HG03060 (cell line): ENCODE data around the gene LASP1NB.
"Not testable (repeated sequence)": the region's sequence is repeated elsewhere in the genome, so short reads cannot be mapped to it uniquely, and the experiment has no call there.

Source experiments
- ATAC-seq: cut with Tn5 transposase; IDR thresholded peaks from one replicate; pipeline ENCODE4 v1.9.1; 2021; ENCODE audit warnings: low read depth, moderate number of reproducible peaks; ENCODE audit not compliant: unreplicated experiment

LASP1NB gene

DNA sequence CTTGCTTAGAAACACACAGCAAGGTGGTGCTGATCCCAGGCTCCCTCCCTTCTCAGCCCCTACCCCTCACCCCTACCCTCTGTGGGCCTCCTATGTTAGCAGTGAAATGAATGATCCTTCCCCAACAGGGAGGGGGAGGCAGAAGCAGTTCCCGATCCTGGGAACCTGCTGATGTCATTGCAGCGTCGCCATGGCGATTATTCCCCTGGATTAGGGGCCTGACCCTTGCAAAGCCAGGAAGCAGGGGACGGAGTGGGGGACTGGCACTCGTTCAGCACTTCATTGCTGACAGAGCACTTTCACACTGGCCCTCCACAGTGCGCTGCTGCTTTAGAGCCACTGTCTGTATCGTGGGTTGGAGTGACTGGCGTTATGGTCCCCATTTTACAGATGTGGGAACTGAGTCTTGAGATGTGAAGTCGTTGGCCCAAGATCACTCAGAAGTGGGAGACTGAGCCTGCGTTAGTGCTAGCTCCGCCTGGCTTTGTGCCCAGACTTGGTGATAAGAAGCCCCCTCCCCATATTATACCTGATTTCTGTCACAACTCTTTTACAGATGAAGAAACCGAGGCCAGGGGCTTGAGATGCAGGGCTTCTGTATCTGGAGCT is 29.0 kb upstream of the LASP1NB start:
- no peak for ATAC-seq

DNA sequence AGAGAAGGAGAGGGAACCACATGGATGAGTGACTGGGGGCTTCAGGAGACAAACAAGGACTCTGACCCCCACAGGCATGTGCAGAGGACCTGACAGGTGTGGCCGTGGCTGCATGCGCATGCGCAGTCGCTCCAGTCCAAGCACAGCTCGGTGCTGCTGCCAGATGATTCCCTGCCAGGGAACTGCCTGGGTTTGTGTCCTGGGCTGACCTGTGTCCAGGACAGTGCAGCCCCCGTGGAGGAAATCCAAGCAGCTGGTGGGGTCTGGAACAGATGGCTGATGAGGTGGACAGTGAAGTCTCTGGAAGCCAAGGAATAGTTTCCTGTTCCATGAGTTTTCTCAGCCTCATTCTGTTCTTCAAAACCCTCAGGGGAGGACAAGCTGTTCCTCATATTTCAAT is 28.2 kb upstream of the LASP1NB start:
- ATAC-seq = no peak

DNA sequence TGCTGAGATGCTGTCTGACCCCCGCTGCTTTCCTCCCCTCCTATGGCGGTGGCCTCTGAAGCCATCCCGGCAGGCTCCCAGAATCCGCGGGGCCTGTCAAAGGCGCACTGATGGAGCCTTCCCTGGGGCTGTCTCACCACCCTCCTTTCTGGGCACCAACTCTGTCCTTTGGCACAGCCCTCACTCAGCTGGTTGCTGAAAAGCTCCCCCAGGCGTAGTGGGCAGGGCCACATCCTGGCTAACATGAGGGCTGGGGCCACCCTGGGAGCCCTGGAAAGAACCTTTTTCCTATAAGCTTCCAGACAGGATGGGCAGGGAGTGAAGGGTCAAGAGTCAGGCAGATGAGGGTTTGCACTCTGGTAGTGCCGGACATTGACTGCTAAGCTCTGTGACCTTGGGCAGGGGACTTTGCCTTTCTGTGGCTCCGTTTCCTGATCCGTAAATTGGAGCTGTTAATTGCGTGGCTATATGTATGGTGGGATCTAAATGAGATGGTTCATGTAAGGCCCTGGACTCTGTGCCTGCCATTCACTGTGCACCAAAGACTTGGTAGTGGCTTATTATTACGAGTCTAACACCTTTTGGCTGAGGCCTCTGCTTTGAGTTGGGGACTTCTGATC is 27.6 kb upstream of the LASP1NB start:
- ATAC-seq = no peak

DNA sequence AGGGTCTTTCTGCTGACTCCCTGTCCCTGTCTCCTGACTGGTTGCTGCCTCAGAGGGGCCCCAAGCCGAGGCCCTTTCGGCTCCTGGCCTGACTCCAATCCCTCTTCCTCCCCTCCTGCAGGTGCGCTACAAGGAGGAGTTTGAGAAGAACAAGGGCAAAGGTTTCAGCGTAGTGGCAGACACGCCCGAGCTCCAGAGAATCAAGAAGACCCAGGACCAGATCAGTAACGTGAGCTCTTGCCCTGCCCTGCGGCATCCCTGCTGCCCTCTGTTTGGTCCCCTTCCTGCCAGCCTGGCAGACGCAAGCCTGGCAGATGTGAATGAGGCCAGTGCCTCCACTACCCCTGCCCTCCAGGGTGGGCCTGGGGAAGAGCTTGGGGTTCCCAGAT is 27.1 kb upstream of the LASP1NB start:
- peak; percentile 14 for ATAC-seq

GRCh38 chr17:38898812-38899348 is 26.5 kb upstream of the LASP1NB start:
- ATAC-seq = peak; percentile 47

- no peak for ATAC-seq
Observed at GRCh38 chr17:38899421-38899820, 26.0 kb upstream of the LASP1NB start.

DNA sequence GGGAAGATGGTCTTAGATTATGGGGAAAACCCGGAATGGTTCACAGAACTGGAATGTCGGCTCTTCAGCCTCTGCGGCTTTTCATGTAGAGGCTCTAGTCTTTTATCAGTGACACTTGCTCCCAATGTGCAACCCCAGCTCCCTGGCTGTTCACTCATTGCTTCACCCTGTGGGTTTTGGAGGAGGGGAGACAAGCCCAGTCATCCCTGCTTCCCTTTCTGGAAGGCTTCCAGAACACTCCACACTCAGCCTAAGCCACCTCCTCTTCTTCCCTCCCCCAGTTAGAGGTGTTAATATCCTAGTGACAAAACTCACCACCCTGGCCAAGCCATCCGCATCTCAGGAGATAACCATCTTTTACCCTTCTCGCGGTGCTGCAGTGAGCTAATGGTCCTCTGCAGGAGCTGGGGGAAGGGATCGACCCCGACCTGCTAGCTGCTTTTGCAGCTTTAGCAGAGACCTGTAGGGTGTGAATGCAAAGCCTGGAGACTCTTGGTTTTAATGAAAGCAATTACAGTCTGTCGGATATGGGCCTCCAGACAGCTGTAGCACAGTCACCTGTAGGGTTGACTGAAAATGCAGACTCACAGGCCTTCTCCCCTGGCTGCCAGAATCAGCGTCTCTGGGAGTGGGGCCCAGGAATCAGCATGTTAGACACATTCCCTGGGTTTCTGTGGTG is 24.3 kb upstream of the LASP1NB start:
- no peak for ATAC-seq

- ATAC-seq = no peak
Observed at GRCh38 chr17:38903404-38903803, 22.0 kb upstream of the LASP1NB start.

- ATAC-seq = no peak
Observed at GRCh38 chr17:38904892-38905291, 20.5 kb upstream of the LASP1NB start.

DNA sequence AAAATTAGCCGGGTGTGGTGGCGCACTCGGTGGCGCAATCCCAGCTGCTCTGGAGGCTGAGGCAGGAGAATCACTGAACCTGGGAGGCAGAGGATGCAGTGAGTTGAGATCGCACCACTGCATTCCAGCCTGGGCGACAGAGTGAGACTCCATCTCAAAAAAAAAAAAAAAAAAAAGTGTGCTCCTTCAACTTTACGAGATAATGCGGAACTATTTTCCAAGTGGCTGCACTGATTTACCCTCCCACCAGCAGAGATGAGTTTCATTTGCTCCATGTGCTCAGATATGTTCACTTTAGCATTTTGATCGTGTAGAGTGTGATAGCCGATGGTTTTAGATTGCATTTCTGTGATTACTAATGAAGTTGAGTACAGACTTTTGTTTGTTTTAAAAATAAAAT is 20.0 kb upstream of the LASP1NB start:
- no peak for ATAC-seq

DNA sequence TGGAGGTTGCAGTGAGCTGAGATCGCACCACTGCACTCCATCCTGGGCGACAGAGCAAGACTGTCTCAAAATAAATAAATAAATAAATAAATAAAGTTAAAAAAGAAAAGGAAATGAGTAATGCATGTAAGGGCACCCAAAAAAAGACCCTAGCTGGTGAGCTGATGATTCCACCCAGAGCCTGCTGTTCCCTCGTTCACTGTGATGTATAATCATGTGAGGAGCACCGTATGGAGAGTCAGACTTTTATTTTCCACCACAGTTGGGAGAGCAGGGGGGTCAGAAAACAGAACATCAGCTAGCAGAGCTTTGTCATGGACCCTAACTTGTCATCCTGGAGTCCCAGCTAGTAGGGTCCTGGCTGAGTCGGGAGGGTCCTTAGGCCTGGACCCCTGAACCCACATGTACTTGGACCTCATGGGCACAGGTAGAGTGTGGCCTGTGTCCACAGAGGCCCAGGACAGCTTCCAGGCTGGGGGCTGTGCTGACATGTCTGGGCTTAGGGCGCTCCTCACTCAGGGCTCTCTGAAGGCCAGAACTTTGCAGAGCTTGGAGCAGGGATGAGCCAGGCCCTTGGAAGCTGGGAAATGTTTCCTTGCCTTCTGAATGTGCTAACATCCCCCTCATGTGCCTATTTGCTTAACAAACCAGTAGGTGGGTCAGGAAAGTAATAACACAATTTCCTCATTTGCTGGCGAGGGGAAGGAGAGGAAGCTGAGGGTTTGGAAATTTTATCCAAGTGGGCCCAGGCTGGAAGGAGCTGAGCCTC is 18.8 kb upstream of the LASP1NB start:
- ATAC-seq = no peak

GRCh38 chr17:38907930-38908675 is 17.3 kb upstream of the LASP1NB start:
- no peak for ATAC-seq

GRCh38 chr17:38908676-38909181 is 16.7 kb upstream of the LASP1NB start:
- no peak for ATAC-seq

DNA sequence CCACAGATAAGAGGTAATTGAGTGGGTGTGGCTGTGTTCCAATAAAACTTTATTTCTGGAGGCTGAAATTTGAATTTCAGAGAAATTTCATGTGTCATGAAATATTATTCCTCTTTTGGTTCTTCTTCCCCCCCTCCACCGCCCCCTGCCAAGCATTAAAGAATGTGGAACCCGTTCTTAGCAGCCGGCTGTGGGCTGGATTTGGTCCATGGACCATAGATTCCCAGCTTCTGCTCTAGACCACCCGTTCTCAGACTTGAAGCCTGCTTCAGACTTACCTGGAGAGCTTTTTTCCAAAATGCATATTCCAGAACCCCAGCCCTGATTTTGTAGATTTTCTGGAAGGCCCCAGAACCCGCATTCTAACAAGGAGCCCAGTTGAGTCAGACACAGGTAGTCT is 15.1 kb upstream of the LASP1NB start:
- ATAC-seq = no peak

DNA sequence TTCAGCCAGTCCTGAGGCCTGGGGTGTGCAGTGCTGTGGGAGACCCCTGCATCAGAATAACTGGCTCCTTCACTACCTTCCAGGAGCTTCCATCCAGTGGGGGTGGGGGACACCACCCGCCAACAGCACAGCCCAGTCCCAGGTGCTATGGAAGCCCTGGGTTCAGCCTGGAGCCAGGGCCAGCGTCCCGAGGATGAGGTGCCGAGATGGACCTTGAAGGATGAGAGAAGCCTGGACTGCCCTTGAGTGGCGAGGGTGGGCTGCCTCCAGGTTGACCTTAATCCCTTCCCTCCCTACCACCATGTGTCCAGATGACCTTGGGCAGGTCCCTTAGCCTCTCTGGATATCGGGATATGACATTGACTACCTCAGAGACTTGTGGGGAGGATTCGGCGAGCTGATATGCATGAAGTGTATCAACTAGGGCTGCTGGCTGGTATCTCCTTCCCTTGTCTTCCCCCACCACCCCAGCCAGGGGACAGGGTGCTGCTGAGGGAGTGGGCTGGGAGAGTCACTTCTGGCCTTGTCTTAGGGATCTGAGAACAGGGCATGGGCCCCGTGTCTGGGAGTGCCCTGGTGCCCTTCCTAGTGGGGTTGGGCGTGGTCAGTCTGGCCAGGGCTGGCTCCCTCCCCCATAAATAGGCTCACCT is 14.2 kb upstream of the LASP1NB start:
- ATAC-seq = no peak

DNA sequence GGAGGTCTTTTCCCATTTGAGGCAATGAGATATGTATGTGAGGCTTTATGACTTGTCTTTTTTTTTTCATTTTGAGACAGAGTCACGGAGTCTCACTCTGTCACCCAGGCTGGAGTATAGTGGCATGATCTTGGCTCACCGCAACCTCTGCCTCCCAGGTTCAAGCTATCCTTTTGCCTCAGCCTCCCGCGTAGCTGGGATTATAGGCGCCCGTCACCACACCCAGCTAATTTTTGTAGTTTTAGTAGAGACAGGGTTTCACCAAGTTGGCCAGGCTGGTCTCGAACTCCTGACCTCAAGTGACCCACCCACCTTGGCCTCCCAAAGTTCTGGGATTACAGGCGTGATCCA is 13.7 kb upstream of the LASP1NB start:
- ATAC-seq = not testable (repeated sequence)

- ATAC-seq = no peak
Observed at GRCh38 chr17:38912221-38912813, 13.1 kb upstream of the LASP1NB start.

DNA sequence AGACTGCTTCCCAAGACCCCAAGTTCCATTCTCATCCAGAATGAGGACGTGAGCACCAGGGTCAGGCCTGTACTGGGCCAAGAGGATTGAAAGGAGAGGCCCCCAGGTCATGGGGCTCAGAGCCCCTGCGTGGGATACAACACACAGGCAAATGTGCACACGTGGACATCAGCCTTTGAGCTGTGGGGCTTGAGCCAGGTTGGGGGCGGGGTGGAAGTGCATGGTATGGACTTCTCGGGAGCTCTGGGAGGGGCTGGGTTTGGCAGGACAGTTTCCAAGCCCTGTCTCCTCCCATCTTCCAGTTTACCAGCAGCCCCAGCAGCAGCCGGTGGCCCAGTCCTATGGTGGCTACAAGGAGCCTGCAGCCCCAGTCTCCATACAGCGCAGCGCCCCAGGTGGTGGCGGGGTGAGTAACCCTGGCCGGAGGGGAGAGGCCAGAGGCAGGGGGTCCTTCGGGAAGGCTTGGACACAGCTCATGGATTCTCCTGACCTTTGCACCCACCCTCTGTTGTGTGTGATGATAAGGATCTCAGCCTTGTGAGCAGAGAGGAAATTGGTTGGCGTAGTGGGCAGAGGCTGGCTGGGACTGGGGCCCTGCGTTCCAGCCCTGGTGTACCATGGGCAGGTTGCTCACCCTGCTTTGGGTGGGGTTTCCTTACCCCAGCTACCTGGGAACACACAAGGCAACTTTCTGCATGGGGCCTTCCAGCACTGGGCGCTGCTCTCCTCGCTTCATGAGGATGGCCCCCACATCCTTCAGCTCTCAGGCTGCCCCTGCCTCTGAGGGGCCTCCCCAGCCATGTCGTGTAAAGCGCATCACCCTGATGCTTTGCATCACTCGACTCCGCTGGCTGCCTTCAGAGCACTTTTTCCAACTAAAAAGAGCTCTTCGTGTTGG is 10.4 kb upstream of the LASP1NB start:
- ATAC-seq = no peak

DNA sequence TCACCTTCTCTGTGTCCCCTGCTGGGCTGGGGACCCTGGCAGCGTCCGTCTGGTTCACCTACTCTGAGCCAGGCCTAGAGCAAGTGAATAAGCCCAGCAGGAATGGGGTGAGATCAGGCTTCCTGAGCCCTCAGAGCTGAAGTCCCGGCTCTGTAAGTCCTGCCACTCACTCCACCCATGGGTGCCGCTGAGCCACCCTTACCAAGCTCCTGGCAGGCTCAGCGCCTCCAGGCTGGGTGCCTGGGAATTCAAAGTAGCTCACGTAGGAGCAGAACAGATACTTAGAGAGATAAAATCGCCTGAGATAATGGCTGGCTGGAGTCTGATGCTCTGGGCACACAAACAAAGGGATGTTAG is 9.8 kb upstream of the LASP1NB start:
- no peak for ATAC-seq
